ENCODE data around the gene MRPL34.

MRPL34 gene

GRCh38 chr19:17306285-17306714, 628 bp downstream of the MRPL34 start:
- peak overlapping the region; percentile 81 for H3K4me3 ChIP-seq (ENCODE audit: low read depth, low read length)
- DNase-seq (ENCODE audit: low read depth), result no peak

GRCh38 chr19:17307876-17308377, 2.3 kb downstream of the MRPL34 start:
- no peak overlapping the region for H3K4me3 ChIP-seq (ENCODE audit: low read depth, low read length)
- no peak for DNase-seq (ENCODE audit: low read depth)

DNA sequence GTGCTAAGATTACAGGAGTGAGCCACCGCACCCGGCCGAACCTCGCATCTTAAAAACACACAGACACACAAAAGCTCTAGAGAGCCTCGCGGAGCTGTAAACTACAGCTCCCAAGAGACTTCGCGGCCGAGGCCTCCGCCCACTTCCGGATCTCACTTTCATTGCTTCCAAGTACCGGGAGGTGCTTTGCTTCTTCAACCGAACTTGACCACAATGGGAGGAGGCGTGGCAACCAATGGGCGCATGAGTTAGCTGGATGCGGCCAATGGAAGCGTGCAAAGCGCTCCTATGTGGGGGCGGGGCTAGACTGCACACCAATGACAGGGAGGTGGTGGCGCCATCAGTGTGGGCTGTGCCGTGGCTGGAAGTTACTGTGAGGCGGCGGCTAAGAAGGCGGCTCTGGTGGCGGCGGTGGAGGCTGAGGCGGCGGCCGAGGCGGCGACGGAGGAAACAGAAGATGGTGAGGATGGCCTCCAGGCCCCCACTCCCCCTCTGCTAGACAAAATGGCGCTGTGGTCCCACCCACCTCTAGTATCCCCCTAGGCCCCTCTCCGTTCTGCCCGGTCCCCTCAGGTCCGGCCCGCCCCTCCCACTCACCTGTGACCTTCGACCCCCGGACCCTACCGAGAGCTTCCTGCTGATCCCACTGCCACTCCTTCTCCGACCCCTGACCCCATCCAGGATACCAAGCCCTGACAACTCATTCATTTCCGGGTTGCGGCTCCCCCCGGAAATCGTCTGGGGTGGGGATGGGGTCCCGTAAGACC, 3.7 kb downstream of the MRPL34 start, which contains the start of gene DDA1:
Gene DDA1 (plus strand): TSS at position 366 of the 767 bp plus-strand sequence. CDS start 92 bp downstream, at position 458.
- H3K4me3 ChIP-seq (ENCODE audit: low read depth, low read length), result peak within 1 kb of the TSS; percentile 98
- DNase-seq (ENCODE audit: low read depth), result peak; percentile 100

GRCh38 chr19:17309965-17310461, 4.3 kb downstream of the MRPL34 start:
- peak overlapping the region; percentile 98 for H3K4me3 ChIP-seq (ENCODE audit: low read depth, low read length)
- DNase-seq (ENCODE audit: low read depth), result no peak

GRCh38 chr19:17311455-17312188, 6.0 kb downstream of the MRPL34 start:
- no peak for DNase-seq (ENCODE audit: low read depth)
- no peak overlapping the region for H3K4me3 ChIP-seq (ENCODE audit: low read depth, low read length)

DNA sequence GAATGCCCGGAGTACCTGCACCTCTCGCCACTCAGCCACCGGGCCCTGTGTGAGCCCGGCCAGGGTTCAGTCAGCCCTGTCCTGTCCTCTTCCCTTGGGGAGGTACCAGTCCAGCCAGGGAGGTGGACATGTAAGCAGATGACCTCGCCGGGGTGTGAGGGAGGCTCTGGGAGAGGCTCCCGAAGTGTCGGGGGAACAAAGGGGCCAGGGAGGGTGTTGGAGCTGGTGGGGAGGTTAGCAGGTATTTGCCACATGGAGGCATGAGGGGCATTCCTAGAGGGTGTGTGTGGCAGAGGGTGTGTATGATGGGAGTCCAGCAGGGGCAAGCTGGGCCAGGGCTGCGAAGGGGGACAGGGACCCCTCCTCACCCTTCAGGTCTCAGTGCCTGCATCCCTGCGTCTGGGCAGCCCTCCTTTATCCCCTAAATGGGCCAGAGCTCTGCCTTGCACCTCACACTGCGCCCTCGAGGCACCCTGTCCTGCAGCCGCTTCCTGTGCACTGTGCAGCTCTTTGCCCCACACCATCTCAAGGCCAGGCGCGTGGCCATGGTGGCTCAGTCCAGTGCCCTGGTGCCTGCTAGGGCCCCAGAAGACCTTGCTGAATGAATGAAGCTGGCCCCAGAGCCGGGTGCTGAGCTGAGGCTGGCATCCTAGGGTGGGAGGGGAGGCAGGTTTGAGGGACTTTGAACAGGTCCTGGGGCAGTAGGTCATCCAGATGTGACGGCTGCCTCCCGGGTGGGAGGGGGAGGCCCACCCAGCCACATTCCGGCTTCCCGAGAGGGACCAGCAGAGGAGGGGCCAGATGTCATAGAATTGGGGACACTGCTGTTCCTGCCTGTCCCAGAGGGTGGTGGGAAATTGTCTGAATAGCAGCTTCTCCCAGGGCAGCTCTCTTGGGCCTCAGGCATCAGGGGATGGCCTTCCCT, 6.8 kb downstream of the MRPL34 start:
- no peak overlapping the region for H3K4me3 ChIP-seq (ENCODE audit: low read depth, low read length)
- no peak for DNase-seq (ENCODE audit: low read depth)

- DNase-seq (ENCODE audit: low read depth), result no peak
- H3K4me3 ChIP-seq (ENCODE audit: low read depth, low read length), result no peak overlapping the region
Observed at GRCh38 chr19:17314007-17314593, 8.4 kb downstream of the MRPL34 start.

DNA sequence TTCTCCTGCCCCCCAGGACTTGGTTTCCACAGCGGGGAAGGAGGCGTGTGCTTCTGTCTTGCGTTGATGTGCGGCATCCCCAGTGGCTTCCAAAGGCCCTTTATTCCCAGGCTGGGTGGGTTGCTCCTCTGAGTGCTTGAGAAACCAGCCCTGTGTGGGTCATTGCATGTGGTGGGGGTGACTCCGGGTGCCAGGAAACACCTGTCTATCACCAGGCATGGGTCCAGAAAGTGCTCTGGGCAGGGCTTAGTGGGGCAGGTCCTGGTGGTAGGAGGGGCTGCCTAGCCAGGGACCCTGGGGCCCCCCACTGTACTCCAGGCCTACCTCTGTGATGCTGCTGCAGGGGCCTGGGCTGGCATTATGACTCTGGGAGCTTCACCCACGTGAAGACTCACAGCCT, 13.3 kb downstream of the MRPL34 start:
- H3K4me3 ChIP-seq (ENCODE audit: low read depth, low read length), result no peak overlapping the region
- DNase-seq (ENCODE audit: low read depth), result no peak

DNA sequence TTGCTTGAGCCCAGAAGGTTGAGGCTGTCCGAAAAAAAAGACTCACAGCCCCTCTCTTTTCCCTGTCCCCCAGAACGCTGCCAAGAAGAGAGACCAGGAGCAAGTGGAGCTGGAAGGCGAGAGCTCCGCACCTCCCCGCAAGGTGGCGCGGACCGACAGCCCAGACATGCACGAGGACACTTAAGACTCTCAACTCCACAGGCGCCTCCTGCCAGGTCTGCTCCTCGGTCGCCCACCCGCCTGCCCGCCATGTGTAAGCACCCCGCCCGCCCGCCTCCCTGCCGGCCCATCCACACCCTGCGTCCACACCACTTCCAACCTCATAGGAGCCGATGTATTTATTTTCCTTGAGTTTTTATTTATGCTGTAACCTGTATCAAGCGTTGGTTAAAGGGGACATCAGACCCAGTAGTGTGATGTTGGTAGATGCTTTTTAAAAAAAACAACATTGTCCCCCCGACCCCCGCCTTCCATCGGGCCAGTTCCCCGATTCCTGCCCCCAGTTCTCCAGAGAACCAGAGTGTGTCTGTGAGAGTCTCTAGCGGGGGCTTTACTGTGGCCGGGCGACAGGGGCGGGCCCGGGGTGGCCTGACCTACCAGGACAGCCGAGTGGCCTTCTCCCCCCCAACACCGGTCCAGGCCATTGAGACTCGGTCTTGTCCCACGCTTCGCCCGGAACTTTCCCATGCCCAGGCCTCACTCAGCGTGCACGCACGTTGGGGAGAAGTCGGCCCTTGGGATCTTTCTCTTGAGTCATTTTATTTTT, 14.0 kb downstream of the MRPL34 start:
- no peak for DNase-seq (ENCODE audit: low read depth)
- H3K4me3 ChIP-seq (ENCODE audit: low read depth, low read length), result no peak overlapping the region

GRCh38 chr19:17320435-17320834, 14.8 kb downstream of the MRPL34 start:
- DNase-seq (ENCODE audit: low read depth), result no peak
- no peak overlapping the region for H3K4me3 ChIP-seq (ENCODE audit: low read depth, low read length)

DNA sequence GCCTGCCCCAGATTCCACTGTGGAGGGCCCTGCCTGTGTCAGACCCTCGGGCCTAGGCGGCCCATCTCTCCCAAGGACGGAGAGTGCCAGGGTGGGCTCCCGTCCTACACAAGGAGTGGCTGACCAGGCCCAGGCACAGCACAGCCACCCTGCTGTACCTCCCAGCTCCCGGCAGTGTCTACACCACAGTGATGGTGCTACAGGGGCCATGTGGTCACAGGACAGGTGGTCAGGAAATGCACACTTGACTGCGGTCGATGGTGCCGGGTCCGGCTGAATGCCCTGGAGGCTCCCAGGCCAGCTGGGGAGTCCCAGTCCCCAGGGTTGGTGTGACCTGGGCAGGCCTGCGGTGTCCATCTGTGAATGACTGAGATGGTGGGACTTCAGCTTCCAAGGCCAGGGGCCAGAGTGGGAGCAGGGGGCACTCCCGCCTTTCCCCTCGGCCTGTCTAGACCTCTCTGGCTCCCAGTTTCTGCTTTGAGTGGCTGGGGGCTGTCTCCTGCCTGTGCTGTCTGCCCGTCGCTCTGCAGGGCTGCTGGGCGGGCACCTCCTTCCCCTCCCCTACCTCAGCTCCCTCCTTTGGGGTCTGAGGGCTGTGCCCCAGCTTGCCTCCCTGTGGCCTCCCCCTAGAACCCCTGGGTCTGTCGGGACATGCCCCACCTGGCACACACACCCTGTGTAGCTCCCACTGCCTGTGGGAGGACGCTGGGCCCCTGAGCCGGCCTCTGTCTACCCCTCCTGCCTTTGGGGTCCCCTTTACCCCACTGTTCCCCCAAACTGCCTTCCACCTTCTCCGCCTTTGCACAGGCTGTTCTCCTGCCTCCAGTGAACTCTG, 16.2 kb downstream of the MRPL34 start:
- H3K4me3 ChIP-seq (ENCODE audit: low read depth, low read length), result no peak overlapping the region
- DNase-seq (ENCODE audit: low read depth), result no peak

GRCh38 chr19:17322854-17323253, 17.2 kb downstream of the MRPL34 start:
- H3K4me3 ChIP-seq (ENCODE audit: low read depth, low read length), result no peak overlapping the region
- no peak for DNase-seq (ENCODE audit: low read depth)

GRCh38 chr19:17323300-17323963, 17.8 kb downstream of the MRPL34 start:
- peak overlapping the region; percentile 15 for H3K4me3 ChIP-seq (ENCODE audit: low read depth, low read length)
- no peak for DNase-seq (ENCODE audit: low read depth)

DNA sequence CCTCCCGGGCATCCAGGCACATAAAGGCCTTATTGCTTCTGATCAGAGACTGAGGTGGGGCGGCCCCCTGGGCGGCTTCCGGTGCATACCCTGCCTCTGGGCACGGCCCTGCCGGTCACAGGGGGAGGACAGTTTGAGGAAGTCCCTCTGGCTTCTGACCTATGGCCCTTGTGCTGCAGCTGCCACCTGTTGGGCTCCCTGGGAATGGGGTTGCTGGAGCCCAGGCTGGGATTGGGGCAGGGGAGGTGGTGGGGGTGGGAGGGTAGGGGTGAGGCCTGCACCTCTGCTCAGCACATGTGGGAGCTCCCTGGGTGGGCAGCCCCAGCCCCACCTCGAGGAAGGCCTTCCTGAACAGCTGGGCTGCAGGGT, 18.3 kb downstream of the MRPL34 start:
- no peak for DNase-seq (ENCODE audit: low read depth)
- peak overlapping the region; percentile 15 for H3K4me3 ChIP-seq (ENCODE audit: low read depth, low read length)

DNA sequence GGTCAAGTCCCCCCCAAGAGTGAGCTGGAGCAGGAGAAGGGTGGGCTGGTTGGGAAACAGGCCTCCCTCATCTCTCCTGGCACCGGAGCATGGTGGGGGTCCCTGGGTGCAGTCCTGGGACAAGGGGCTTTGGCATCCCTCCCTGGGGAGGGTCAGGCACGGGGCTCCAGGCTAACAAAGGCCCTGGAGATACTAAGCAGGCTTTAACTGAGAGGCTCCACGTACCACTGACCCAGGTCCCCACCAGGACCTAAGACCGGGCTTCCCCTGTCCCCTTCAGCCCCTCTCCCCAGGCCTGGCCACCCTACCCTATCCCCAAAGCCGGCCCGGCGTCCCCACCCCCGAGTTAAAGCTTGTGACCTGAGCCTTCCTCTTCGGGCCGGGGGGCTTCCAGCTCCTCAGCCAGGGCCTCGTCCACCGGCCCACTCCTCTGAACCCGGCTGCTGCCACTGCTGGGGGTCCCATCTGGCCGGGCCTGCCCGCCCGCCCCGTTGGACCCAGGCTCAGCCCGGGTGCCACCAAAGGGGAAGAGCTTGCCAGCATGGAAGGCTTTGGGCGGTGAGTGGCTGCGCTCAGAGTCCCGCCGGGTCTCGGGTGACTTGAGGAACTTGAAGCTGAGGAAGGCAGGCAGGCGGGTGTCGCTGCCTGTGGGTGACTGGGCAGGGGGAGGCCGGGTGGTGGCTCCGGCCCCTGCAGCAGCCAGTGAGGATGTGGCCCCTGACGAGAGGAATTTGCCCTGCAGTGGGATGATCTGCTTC, 18.9 kb downstream of the MRPL34 start:
- H3K4me3 ChIP-seq (ENCODE audit: low read depth, low read length), result no peak overlapping the region
- DNase-seq (ENCODE audit: low read depth), result no peak

GRCh38 chr19:17325133-17325532, 19.5 kb downstream of the MRPL34 start:
- no peak overlapping the region for H3K4me3 ChIP-seq (ENCODE audit: low read depth, low read length)
- DNase-seq (ENCODE audit: low read depth), result no peak
